ENCODE data around the gene EXOC7. TPM values are rescaled to one million over a fixed set of nuclear protein-coding genes. Genes with fewer than 3 reads are reported as not detected.

EXOC7 gene
- total RNA-seq, 1 donor from 2014 or later = 145 TPM

GRCh38 chr17:76056882-76057281 is 46.7 kb downstream of the EXOC7 start:
- Histone ChIP-seq H3K9ac (ENCODE audit: low read length) (no peak overlapping the region), H3K9me3 (ENCODE audit: insufficient read depth, low read depth, low read length) (no peaks in the 10 kb centered on the region), H3K79me2 (ENCODE audit: insufficient read depth, low read length) (peaks cover 12% of the 10 kb centered on the region), H2AFZ (ENCODE audit: low read depth, low read length) (no peak overlapping the region), H3K4me3 (ENCODE audit: insufficient read depth, low read depth, low read length) (no peak overlapping the region), H3K27me3 (ENCODE audit: insufficient read depth, low read length) (no peaks in the 10 kb centered on the region), H4K20me1 (ENCODE audit: insufficient read depth, low read length) (peaks cover 31% of the 10 kb centered on the region), H3K36me3 (ENCODE audit: insufficient read depth, low read length) (peaks cover 41% of the 10 kb centered on the region), H3K4me2 (ENCODE audit: low read length) (no peak overlapping the region), H3K4me1 (ENCODE audit: insufficient read depth, low read length) (peaks cover 13% of the 10 kb centered on the region), H3K27ac (ENCODE audit: low read depth, low read length) (no peak overlapping the region)
- H3K4me1 Mint-ChIP-seq (ENCODE audit: low read depth, unreplicated experiment) = peaks cover 11% of the 10 kb centered on the region
- H3K27ac Mint-ChIP-seq (ENCODE audit: unreplicated experiment) = no peak overlapping the region
- H3K9me3 Mint-ChIP-seq (ENCODE audit: unreplicated experiment) = no peaks in the 10 kb centered on the region
- no peaks in the 10 kb centered on the region for H3K27me3 Mint-ChIP-seq (ENCODE audit: low read depth, unreplicated experiment)
- FAIRE-seq = no peak
- peaks cover 30% of the 10 kb centered on the region for H3K36me3 Mint-ChIP-seq (ENCODE audit: low read depth, unreplicated experiment)
- DNase-seq (ENCODE audit: low read depth) = no peak
- no peak overlapping the region for H3K4me3 Mint-ChIP-seq (ENCODE audit: unreplicated experiment)
- TF ChIP-seq CTCF (IDR thresholded peaks at IDR 0.05; ENCODE audit: insufficient read depth, low read depth, low read length) (no peak), EZH2 (IDR thresholded peaks at IDR 0.05; ENCODE audit: insufficient read depth, low read length) (no peak)

GRCh38 chr17:76054112-76054476 is 49.5 kb downstream of the EXOC7 start:
- H3K79me2 ChIP-seq (ENCODE audit: insufficient read depth, low read length) = peaks cover 19% of the 10 kb centered on the region

More at GRCh38 chr17:76054112-76054476, 49.5 kb downstream of the EXOC7 start:
- Mint-ChIP-seq H3K27me3 (ENCODE audit: low read depth, unreplicated experiment) (no peaks in the 10 kb centered on the region), H3K4me1 (ENCODE audit: low read depth, unreplicated experiment) (peaks cover 24% of the 10 kb centered on the region), H3K9me3 (ENCODE audit: unreplicated experiment) (no peaks in the 10 kb centered on the region), H3K4me3 (ENCODE audit: unreplicated experiment) (peak overlapping the region; percentile 66), H3K27ac (ENCODE audit: unreplicated experiment) (peak overlapping the region; percentile 80), H3K36me3 (ENCODE audit: low read depth, unreplicated experiment) (peaks cover 29% of the 10 kb centered on the region)
- H3K9me3 ChIP-seq (ENCODE audit: insufficient read depth, low read depth, low read length) = no peaks in the 10 kb centered on the region
- no peak overlapping the region for H3K4me3 ChIP-seq (ENCODE audit: insufficient read depth, low read depth, low read length)
- H3K27me3 ChIP-seq (ENCODE audit: insufficient read depth, low read length) = no peaks in the 10 kb centered on the region
- peak; percentile 71 for DNase-seq (ENCODE audit: low read depth)
- no peak overlapping the region for H3K9ac ChIP-seq (ENCODE audit: low read length)
- no peak for TF ChIP-seq CTCF (IDR thresholded peaks at IDR 0.05; ENCODE audit: insufficient read depth, low read depth, low read length)
- TF ChIP-seq EZH2 (IDR thresholded peaks at IDR 0.05; ENCODE audit: insufficient read depth, low read length) = no peak
- FAIRE-seq = no peak
- peaks cover 29% of the 10 kb centered on the region for H3K36me3 ChIP-seq (ENCODE audit: insufficient read depth, low read length)
- peaks cover 24% of the 10 kb centered on the region for H3K4me1 ChIP-seq (ENCODE audit: insufficient read depth, low read length)
- no peak overlapping the region for H2AFZ ChIP-seq (ENCODE audit: low read depth, low read length)
- H4K20me1 ChIP-seq (ENCODE audit: insufficient read depth, low read length) = peaks cover 43% of the 10 kb centered on the region
- H3K4me2 ChIP-seq (ENCODE audit: low read length) = peak overlapping the region; percentile 54
- H3K27ac ChIP-seq (ENCODE audit: low read depth, low read length) = peak overlapping the region; percentile 59
